Stimulated activated CD4-positive, alpha-beta T cell treated with anti-CD3 and anti-CD28 coated beads, Interleukin-2, amount 100 ng/mL, for 48 hours (primary cell): ENCODE measurements around the gene STK11IP.

Experiments used
- DNase-seq, 2 donors: peaks; one replicate each; pipeline ENCODE4 v3.0.0-alpha.2; 2020

Gene STK11IP

DNA sequence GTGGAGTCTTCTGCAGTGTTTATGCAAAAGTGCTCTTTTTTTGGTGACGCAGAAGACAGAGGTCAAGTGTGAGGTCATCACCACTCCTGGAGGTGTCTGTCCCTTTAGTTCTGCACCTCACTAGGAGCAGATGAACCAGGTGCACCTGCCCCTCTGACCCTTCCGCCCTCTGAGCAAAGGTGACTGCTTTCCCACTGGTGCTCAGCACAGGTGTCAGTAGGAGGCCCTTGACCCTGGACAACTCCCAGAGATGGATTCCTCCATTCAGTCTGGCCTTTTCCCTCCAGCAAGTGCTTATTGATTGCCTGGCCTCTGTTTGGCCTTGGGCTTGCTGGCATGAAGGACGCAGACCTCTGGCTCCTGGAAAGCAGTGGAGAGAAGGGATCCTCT lies 21.1 kb downstream of the STK11IP start:
- DNase-seq, result no peak

DNA sequence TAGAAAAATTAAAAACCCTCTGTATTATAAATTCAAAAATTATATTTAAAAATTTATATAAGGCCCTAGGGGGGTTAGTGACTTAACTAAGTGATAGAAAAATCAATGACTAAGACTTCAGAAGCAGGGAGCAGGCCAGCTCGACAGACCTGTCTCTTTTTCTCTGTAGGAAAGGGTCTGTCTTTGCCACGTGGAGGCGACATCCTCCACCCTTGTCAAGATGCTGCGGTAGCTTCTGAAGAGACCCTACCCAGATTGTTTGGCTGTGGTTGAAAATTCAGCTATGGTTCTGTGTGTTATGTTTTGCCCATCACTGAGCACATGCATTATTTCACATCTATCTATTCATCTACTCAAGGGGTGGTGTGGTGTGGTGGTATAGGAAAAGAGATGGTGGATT lies 21.6 kb downstream of the STK11IP start:
- DNase-seq, result no peak

DNA sequence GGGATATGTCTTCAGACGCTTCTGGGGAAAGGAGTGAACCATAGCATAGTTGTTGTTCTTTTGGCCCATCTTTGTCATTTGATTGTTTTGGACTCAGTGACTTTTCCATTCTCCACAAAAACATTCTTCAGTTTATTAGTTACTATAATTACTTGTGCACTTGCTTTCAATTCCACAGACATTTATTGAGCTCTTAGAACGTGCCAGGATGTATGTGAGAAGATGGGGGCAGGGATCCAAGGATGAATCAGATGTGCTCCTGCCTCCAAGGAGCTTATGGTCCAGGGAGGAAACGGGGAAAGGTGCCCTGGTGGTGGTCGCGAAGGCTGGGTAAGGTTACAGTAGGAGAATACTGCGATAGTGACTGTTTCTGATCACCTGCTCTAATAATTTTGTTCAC lies 22.9 kb downstream of the STK11IP start:
- DNase-seq, result no peak

DNA sequence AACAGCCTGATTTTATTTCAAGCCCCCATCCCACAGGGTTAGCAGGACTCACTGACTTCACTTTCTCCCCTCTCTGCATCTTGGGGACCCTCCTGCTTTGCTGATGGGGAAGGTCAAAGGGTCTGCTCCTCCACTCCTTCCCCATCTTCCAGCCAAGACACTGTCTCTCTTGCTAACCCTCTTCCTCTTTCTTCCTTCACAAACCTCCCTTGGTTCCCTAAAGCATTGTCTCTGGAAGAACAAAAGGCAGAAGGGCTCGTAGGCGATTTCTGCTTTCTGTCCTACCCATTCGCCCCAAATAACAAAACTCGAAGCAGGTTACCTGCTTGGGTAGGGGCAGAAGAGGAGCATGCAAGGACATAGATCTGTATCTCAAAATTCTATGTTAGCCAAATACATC lies 24.3 kb downstream of the STK11IP start:
- DNase-seq, result no peak

DNA sequence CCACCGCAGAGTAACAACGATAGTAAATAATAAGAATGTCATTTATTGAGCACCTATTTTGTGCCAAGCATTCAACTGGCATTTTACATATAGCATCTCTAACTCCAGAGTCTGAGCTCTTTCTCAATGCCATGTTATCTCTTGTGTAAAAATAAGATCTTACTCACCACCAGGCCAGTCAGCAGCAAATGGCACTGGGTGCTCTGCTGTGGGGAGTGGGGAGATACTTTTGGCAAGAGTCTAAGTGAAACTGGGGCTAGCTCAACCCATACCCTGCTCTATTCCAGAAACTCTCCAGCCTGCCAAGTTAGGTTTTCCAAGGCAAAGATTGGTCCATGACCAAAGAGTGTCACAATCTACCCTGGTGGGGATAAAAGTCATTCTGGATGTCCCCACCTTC lies 24.8 kb downstream of the STK11IP start:
- no peak for DNase-seq

DNA sequence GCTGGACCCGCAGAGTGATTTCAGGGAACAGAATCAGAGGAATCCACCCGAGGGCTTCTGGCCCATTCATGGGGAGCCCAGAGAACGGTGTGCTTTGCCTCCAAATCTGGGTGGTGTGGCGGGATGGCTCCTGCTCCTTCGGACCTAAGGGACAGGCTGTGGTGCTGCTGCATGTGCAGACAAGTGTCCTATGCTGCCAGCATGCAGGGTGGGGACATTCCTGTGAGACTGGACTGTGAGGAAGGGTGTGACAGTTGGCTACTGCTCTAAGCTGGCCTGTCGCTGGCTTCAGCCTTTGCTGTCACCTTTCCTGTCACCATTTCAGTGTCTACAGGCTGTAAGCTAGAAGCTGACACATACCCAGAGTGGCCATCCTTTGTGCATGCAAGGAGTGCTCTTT lies 26.9 kb downstream of the STK11IP start:
- no peak for DNase-seq

DNA sequence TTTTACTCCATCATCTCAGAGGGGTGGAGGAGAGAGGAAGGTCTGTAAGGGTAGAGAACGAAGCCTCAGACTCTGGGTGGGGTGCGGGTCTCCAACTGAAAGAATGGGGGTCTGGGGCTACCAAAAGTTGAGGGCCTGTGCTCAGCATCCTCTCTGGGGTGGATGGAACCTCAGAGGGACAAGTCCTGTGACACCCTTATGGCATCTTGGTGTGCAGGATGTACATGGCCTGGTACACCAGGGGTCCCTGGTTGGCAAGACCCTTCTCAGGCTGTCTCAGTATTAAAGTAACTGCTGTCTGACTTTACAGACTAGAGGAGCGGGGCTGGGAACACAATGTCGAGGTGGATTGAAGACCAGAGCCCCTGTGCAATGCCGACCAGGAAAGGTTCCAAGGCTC lies 27.5 kb downstream of the STK11IP start:
- no peak for DNase-seq

DNA sequence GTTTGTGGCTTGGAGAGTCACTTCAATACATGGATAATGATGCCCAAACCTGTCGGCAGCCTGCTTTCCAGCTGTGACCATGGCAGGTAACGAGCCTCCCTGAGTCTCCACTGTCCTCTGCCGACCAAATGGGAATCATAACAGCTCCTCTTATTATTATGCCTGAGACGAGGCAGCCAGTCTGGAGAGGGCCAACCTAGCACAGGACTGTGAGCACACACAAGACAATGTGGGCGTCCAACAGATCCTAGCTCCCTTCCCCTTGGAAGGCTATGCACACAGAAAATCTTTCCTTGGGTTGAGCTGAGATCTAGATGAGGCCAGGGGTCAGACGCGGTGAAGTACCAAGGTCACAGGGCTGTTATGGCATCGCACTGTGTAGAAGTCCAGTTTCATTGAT lies 28.9 kb downstream of the STK11IP start:
- no peak for DNase-seq

DNA sequence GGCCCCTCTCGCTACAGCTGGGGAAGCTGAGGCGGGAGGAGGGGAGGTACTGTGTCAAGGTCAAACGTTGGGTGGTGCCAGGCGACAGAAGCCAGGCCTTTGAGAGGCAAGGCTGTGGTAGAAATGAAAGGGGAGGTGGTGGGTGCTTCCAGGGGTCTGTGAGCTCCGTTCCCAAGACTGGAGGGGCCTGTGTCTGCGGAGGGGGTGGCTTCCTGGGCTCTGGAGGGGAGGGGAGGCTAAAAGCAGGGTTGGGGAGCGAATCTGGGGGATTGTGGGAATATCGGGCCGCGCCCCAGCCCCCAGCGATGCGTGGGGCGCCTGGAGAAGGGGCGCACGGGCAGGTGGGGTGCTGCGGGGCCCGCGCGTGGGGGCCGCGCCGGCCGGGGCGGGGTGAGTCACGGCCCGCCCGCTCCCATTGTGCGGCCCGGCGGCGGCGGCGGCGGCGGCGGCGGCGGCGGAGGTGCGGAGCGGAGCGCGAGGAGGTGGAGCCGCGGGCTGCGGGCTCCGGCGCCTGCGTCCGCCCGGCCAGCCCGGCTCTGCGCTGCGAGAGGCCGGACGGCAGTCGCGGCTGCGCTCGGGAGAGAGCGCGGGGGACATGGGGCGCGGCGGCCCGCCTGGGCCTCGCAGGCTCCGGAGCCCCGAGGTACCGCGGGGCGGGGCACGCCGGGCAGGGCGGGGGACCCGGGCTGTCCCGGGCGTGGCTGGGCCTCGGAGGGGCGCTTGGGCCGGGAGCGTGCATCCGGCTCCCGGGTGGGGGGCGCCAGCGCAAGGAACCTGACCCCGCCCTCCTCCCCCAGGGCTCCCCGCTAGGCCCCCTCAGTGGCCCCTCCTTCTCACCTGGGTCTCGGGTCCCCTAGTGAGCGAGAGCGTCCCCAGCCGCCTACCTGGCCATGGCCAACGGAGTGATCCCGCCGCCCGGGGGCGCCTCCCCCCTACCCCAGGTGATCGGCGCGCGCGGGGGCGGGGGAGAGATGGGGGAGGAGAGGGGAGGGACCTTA lies 29.7 kb downstream of the STK11IP start, which contains the start of gene SLC4A3:
Gene SLC4A3, plus strand, starts transcription at position 528 of the 998 bp plus-strand sequence. Its CDS starts 363 bp downstream, at position 891.
- no peak for DNase-seq

DNA sequence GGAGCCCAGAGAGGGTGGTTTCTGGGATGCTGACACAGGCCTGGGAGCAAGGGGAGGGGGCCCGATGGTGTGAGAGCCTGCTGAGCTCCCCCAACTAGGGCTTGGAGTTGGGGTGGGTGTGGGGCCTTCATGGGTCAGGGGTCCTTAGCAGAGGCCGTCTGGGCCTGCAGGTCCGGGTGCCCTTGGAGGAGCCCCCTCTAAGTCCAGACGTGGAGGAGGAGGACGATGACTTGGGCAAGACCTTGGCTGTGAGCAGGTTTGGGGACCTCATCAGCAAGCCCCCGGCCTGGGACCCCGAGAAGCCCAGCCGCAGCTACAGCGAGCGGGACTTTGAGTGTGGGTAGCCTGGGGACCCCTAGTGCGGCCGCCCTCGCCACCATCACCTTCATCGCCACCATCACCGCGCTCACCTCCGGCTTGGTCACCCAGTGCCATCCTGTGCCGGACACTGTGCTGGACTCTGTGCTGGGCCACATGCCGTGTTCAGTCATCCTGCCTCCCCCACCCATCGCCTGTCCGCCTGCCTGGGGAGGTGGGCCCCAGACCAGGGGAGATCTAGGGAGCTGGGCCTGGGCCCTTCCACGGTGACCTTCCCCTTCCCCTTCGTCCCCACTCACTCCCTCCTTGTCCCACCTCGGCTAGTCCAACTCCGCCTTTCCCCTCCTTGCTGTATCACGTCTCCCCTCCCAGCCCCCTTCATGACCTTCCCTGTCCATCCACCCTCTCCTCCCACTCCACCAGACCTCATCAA lies 30.8 kb downstream of the STK11IP start:
- DNase-seq, result no peak

DNA sequence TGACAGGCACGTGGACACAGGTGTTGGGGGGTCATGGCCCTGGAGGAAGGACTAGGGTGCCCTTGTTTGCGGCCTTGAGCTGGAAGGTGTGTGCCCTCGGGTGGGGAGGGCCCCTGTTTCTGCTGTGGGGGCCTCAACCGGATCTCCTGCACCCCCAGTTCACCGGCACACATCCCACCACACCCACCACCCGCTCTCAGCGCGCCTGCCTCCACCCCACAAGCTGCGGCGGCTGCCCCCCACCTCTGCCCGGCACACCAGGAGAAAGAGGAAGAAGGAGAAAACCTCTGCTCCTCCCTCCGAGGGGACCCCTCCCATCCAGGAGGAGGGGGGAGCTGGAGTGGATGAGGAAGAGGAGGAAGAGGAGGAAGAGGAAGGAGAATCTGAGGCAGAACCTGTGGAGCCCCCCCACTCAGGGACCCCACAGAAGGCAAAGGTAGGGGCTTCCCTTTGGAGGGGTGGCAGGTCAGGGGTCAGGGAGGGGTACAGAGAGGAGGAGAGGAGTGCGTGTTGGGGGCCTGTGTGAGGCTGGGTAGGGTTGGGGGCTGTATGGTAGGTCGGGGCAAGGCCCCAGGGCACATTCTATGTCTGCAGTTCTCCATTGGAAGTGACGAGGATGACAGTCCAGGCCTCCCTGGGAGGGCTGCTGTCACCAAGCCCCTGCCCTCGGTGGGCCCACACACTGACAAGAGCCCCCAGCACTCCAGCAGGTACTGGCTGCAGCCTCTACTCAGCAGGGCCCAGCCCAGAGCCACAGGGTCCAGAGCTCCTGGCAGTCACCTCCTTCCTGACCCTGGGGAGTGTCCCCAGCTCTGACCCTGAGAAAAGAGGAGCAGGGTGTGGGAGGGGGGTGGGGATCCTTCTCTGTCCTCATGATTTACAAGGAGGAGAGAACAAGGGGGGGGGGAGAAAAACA lies 31.6 kb downstream of the STK11IP start:
- no peak for DNase-seq

DNA sequence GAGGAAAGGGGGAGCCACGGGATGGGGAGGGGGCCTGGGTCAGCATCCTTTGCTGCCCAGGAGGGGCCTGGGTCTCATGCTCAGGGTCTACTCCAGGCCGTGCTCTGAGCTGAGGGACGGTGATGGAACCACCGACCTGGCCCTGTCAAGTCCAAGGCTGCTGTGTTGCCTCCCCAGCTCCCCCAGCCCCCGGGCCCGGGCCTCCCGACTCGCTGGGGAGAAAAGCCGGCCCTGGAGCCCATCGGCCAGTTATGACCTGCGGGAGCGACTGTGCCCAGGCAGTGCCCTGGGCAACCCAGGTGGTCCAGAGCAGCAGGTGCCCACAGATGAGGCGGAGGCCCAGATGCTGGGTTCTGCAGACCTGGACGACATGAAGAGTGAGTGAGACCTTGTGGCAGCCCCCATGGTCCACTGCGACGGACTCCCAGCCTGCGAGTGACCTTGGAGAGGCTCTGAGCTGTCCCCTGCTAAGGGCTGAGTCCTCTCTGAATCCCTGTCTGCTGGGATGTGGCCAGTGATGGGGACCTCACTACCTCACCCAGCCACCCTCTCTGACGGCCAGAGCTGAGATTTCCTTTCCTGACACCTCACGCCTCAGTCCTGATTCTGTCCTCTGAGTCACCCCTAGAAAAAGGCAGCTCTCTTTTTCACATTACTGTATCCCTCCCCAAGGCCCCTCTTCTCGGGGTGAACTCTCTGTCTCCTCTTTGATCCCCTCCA lies 32.5 kb downstream of the STK11IP start:
- DNase-seq, result no peak

DNA sequence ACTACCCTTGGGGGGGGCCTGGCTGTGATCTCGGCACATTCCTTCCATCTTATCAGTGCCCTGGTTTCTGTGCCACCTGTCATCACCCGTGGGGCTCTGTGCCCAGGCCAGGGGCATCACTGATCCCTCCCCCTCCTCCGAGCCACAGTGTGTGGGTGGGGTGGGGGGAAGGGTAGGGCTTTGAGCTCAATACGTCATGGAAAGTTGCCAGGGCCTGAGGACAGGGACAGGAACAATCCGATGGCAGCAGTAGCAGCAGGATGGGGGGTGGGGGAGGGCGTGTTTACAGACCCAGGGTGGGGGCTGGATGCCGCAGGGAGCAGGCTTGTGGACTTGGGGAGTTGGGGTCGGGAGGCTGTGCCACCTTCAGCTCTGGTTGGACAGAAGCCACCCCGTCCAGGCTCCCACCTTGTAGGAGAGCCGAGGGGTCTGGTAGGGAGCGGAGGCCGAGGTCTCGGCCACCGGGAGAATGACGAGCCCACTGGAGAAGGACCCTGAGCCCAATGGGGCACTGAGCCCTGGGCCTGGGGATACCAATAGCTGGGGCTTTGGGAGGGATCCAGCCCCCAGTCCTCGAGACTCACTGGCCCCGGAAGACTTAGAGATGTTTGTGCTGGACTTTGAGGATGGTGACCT lies 33.2 kb downstream of the STK11IP start:
- no peak for DNase-seq

DNA sequence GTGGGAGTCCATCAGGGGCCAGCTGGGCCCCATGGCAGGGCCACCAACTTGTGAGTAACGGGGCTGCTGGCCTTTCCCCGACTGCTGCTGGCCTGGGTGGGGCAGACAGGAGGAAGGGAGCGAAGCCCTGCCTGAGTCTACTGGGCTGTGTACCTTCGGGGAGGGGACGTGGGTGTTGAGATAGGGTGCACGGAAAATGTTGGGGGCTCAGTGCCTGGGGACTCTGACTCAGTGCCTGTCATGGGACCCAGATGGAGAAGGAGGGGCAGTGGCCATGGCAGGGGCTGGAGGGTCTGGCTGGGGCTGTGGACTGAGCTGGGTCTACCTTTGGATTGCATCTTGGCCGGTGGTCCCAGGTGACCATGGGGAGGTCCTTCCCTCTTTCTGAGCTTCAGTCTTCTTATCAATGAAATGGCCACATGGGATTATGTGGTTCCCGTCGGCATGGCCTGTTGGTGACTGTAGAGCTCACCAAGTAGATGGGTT lies 33.8 kb downstream of the STK11IP start:
- DNase-seq, result no peak

DNA sequence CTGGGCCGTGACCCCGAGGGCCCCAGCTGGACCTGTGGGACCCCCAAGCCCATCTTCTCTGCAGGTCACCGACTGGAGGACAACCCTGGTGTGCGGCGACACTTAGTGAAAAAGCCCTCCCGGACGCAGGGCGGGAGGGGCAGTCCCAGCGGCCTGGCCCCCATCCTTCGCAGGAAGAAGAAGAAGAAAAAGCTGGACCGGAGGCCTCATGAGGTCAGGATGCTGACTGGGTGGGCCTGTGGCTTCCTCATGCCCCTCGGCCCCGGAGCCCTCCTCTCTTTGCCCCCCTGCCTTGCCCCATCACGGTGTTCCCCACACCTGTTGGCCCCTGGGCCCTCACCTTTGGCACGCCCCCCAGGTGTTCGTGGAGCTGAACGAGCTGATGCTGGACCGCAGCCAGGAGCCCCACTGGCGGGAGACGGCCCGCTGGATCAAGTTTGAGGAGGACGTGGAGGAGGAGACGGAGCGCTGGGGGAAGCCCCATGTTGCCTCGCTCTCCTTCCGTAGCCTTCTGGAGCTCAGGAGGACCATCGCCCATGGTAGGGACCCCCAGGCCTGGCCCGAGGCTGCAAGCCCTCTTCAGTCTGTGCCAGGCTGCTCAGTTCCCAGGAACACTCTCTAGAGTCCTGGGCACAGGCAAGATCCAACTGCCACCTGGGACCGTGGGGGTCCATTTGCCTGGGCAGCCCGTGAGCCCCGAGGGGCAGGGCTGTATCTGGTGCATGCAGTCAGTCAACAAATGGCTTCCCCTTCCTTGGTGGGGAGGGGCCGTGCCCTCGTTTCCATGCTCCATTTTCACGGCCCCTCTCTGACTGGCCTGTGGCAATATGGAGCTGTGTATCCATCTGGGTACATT lies 34.5 kb downstream of the STK11IP start:
- no peak for DNase-seq

DNA sequence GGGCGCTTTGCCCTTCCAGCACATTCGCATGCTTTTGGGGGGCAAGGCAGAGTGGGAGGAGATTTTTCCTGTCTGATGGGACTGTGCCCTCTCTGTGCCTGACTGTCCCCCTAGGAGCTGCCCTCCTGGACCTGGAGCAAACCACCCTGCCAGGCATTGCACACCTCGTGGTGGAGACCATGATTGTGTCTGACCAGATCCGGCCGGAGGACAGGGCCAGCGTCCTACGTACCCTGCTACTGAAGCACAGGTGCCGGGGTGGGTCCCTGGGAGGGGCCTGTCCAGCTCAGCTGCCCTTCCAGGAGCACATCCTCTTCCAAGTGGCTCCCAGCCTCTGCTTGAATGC lies 35.1 kb downstream of the STK11IP start:
- DNase-seq, result no peak

DNA sequence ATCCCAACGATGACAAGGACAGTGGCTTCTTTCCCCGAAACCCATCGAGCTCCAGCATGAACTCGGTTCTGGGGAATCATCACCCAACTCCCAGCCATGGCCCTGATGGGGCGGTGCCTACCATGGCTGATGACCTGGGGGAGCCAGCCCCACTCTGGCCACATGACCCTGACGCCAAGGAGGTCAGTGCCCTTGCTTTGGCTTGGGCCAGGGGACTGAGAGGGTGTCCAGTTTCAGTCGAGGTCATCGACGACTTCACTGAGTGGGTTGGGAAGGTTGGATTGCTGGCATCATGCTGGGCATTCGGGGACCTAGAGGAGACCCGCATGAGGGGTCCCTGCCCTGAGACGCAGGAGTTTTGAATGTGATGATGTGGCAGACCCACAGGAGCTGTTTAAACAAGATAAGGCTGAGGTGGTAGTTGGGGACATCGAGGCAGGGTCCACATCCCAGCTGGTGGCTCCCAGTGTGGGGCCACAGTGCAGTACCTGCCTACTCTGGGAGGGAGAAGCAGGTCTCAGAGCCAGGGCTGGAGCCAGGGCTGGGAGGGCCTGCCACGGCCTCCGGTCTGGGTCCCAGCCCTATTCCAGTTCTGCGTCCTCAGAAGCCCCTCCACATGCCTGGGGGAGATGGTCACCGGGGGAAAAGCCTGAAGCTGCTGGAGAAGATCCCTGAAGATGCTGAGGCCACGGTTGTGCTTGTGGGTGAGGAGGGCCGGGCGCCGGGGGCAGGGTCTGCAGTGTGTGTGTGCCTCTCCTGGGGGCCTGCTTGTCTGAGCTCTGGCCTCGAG lies 35.8 kb downstream of the STK11IP start:
- DNase-seq, result no peak

DNA sequence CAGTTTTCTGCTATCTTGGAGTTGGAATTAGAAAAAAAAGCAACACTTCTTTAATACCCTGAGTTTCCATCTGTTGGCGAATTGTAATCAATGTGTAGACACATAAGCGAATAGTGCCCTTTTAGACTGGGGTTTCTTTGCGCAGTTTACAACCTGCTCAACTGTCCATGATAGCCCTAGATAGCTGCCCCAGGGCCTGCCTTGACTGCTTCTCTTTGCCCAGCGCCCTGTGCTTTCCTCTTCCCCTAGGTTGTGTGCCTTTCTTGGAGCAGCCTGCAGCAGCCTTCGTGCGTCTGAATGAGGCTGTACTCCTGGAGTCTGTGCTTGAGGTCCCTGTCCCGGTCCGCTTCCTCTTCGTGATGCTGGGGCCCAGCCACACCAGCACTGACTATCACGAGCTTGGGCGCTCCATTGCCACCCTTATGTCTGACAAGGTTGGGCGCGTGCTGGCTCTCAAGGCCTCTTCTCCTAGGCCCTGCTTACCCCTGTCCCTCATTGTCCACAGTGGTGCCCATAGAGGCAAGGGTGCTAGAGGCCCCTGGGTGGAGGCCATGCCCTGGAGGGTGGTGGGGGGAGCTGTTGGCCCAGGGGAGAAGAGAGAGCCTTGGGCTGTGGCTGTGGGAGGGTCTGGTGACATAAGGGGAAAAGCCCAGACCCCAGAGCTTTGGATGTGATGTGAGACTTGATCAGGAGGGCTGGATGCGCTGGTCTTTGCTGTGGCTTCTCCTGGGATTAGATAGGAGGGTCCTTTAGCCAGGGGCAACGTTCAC lies 36.7 kb downstream of the STK11IP start:
- DNase-seq, result no peak
